Middle frontal gyrus (tissue), 1 donor: ENCODE results near the gene PBX3.
"Not testable (repeated sequence)": the region's sequence is repeated elsewhere in the genome, so short reads cannot be mapped to it uniquely, and the experiment has no call there.

Source experiments
- DNase-seq: peaks from one replicate; pipeline ENCODE4 v3.0.0-alpha.2; 2015; ENCODE audit warnings: low spot score; ENCODE audit errors: extremely low spot score

PBX3 gene

DNA sequence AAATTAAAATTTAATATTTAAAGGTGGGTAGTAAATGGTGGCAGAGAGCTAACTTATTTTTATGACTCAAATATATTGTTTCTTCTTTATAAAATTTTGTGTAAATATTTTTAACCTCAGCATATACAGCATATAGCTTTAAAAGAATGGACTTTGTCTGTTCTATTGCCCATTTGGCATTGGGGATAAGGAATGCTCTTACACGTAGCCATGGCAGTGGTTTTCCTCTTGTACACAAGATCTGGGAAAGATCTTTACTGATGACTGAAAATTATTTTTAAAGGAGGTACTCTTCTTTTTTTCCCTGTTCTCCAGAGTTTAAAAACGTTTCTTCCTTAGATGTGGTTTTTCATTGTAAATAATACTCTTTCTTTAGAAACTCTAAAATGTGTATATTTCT, 75.0 kb downstream of the PBX3 start:
- no peak for DNase-seq

DNA sequence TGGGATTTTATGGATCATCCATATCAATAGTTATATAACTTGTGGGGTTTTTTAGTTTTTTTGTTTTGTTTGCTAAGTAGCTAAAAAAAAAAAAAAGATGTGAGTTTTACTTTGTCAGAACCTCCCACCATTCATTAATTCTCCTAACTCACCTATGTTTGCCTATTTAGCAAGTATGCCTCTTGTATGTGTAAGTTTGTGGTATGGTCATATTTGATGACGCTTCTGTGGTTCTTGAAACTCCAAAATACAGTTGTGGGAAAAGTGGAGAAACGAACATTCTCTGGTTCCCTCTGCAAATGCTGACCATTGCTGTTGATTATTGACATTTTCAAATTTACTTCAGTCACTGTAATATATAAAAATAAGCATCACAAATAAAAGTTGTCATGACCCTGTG, 75.7 kb downstream of the PBX3 start:
- no peak for DNase-seq

DNA sequence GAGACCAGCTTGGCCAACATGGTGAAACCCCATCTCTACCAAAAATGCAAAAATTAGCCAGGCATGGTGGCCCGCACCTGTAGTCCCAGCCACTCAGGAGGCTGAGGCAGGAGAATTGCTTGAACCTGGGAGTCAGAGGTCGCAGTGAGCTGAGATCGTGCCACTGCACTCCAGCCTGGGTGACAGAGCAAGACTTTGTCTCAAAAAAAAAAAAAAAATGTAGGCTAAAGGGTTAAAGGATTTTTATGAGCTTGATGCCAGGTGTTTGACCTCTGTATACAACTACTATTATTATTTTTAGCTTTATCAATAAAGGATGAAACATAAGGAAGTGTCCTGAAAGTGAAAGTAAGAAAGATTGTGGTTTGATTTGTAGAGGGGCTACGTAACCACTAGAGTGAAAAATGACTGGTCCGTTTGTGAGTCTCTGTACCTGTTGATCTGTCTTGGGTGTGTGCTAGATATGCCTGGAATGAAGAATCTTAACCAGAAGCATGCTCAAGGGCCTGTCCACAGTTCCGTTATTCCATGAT, 76.8 kb downstream of the PBX3 start:
- not testable (repeated sequence) for DNase-seq

DNA sequence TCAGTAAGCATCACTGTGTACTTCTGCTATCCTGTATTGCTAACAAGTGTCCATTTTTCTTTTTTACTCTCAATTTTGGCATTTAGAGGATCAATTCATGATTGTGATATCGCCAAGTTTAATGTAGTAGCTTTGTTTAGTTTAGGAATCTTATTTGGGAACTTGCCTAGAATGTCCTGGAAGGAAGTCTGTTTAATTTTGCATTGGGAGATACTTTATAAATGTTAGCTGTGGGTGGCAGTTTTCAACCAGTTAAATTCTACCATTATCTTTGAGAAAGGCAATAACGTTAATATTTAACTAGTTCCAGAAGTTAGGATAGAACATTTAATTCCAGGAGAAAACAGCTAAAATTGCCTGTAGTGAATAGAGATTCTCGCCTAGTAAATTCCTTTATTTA, 78.6 kb downstream of the PBX3 start:
- no peak for DNase-seq

DNA sequence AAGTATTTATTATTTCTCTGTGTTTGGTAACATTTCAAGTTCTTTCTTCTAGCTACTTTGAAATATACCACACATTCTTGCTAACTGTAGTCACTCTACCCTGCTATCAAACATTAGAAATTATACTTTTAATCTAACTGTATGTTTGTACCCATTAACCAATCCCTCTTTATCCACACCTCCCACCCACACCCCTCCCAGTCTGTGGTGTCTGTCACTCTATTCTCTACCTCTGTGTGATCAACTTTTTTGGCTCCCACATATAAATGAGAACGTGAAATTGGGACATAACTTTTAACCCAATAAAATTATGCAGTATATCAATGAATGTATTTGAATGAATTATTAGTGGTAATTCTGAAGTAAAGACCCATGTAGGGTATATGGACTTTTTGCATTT, 79.7 kb downstream of the PBX3 start:
- no peak for DNase-seq

DNA sequence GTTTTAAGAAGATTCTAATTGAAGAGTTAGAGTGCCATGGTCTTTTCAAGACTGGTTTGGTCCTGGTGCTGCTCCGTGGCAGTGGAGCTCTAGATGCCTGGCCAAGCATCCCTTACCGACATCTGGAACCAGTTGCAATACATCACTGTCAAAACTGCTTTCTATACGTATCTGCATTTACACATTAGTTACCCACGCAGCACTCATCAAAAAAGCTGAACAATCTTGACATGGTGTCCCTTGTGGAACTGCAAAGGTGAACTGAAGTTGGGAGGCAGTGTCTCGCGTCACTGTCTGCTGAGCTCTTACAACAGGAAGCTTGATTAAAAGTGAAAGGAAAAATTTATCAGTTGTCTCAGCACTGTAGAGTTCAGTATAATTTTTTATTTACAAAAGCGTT, 82.6 kb downstream of the PBX3 start:
- DNase-seq, result no peak

DNA sequence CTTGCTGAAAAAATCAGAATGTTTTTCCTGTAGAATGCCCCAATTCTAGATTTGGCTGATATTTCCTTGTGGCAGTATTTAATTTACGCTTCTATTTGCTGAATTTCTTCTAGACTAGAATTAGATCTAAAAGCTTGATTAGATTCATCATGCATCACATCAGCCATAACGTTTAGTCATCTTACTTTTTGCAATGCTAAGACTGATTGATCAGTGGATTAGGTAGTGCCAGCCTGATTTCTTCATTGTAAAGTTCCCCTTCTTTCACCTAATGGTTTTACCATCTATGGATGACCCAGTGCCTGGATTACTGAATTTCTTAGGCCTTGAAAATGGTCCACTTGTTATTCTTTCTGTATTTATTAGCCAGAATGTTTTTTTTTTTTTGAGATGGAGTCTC, 83.9 kb downstream of the PBX3 start:
- DNase-seq, result no peak

DNA sequence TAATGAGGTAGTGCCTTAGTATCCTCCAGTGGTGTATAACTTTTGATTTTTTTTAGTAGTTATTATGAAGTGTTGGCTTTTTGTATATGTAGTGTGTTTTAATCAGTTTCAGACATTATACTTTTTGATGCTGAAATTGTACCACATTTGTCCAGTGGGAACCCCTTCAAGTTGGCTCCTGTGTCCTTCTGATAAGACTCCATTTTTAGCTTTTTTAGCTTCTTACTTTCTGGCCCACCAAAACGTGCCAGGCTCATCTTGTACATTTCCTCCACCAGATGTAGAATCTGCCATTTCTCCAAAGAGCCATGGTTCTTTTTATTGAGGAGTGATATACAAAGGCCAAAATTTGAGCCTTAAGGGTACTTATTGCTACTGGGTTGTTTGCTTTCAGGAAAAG, 84.4 kb downstream of the PBX3 start:
- no peak for DNase-seq

DNA sequence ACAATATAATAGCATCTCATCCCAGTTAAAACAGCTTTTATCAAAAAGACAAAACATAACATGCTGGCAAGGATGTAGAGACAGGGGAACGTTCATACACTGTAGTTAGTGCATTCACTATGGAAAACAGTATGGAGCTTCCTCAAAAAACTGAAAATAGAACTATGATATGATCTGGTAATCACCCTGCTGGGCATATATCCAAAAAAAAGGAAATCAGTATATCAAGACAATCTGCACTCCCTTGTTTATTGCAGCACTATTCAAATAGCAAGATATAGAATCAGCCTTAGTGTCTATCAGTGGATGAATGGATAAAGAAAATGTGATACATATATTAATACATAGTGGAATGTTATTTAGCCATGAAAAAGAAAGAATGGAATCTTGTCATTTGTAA, 88.5 kb downstream of the PBX3 start:
- no peak for DNase-seq

DNA sequence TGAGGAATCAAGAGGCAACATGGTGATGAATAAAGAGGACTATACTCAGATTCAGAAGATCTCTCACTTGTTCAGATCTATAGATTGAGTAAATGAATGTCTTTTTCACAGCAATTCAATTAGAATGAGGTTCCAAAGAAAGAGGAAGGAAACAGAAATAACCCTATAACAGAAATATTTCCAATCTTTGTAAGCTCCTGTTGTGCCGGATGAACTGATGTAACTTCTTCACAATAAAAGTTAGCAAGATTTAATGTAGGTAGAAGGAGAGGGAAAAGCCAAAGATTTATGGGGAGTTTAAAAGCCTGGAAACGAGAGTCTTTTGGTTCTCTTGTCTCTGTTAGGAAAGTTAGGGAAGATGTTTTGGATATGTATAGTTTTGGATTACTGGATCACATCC, 92.1 kb downstream of the PBX3 start:
- no peak for DNase-seq

DNA sequence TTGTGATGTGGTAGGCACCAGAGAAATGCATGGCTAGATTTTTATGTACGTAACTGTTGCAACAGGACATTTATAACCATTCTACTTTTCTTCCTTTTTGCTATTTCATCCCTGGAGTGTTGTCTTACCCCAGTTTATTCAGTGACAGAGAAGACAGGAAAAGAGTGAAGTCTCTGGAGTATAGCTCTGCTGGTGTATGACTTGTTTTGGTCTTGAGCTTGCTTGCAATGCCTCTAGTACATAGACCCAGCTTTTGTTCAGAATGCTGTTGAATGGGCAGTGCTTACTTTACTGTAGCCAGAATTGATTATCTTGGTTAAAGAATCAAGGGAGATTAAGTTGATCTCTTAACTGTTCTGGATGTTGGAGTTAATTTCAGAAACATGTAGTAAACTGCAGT, 94.3 kb downstream of the PBX3 start:
- DNase-seq, result no peak

DNA sequence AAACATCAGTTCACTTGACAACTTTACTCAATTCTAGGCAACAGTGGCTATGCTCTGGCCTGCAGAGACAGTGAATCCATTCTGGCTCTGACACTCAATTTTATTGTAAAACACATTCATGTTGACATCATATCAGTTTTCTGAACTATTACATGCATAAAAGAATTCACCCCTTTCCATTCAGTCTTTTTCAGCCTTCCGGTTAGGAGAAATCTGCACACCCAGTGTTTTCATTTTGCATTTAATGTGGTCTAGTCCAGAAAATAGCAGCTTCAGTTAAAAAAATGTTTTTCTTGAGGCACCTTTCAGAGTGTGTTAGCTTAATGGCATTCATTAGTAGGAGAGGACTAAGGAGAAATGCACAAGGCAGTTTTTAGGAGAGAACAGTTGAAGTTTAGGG, 95.1 kb downstream of the PBX3 start:
- no peak for DNase-seq

DNA sequence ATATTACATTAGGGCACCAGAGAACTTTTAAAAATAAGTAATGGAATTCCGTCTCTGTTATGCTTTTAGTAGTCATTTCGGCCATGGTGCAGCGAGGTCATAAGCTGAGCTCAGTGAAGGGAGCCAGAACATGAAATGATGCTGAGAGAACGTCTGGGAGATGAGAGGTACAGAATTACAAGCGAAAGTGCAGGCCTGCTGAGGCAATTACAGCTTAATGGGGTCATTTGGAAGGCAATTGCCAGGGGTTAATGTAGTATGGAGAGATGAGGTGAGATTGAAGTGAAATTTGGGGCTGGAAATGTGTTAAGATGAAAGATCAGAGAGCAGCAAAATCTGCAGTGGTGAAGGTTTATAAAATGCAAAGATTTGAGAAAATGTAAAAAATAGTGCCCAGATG, 96.5 kb downstream of the PBX3 start:
- no peak for DNase-seq

DNA sequence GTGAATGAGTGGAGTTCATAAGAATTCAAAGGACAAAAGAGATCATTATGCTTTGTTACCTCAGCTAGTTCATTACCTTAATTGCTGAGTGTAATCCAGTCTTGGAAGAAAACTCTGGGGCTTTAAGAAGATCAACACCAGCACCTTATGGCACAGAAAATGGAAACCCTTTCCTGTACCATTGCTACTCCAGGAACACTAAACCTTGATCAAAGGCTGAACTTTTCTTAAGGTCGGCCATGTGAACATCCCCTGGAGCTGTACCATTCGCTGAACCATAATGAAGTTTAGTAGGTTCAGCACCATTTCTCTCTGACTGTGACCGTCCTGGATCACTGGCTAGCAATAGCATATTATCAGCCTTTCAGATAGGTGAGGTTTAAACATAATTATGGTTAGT, 97.4 kb downstream of the PBX3 start:
- DNase-seq, result no peak

DNA sequence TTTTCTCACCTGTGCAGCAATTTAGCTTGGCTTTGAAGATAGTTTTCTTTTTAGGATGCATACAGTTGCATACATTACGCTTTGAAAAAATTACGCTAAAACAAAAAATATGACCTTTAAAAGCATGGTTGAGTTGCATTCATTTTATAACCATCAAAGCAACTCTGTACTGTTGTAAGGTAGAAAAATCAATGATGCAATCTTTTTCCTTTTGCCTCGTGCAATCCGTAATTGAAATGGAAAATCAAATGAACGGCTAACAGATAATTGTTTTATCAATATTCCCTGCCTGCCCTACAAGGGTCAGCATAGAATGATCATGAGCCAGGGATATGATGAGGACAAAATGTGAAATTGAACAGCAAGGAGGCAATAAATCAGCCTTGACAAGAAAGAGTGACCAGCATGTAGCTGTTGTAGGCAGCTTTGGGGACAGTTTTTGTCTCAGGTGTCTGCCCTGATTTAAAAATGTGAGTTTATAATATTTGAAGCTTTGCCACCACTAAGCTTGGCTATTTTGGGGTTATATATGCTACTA, 98.2 kb downstream of the PBX3 start:
- DNase-seq, result no peak

DNA sequence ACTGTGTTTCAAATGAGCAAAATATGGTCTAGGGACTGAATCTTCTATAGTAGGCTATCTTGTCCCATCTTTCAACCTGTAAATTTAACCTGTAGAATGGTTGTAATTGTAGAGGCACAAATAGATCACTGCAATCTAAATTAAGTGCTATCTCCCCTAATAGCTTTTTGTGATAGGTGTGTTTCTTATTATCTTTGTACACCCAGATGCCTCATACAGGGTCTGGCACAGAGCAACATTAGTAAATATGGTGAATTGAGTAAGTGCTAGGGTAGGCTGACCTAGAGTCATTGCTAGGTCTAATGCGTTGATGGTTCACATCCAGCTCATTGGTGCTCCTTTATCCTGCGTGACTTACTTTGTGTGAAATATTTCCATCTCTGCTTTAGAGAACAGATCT, 100.6 kb downstream of the PBX3 start:
- DNase-seq, result no peak

DNA sequence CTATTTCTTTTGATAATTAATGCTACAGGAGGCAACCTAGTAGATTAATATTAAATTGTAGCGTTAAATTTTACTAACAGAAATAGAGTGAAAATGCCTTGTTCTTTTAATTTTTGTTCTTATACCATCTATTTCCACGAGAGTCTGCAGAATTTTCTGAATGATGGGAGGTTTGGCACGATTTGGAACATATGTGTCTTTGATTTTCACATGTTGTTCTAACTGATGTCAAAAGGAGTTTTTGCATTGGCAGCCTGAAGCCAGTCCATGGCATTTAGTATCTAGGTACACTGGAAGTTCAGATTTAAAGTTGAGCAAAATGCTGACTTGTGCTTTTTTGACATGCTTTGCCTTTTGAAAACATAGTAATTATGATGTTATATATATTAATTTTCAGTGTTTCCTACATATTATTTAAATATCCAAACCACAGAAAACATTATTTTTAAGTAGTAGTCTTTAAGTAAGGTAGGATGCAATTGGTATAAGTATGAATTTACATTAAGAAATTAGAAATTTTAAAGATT, 103.0 kb downstream of the PBX3 start:
- DNase-seq, result no peak

DNA sequence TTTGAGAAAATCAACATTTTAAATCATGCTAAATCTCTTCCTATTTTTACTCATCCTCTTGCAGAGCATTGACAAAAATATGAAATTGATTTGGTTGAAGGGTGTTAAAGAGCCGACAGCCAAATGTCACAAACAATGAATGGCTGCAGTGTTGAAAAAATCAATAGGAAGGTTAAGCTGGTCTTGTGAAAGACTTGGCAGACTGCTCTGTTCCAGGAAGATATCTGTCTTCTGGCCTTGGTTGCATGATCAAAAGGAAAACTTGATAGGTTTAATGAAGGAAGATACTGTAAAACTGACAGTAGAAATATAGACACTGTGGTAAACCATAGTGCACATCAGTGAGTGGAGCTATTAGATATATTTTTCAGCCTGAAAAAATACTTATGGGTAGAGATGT, 103.6 kb downstream of the PBX3 start:
- DNase-seq, result no peak

DNA sequence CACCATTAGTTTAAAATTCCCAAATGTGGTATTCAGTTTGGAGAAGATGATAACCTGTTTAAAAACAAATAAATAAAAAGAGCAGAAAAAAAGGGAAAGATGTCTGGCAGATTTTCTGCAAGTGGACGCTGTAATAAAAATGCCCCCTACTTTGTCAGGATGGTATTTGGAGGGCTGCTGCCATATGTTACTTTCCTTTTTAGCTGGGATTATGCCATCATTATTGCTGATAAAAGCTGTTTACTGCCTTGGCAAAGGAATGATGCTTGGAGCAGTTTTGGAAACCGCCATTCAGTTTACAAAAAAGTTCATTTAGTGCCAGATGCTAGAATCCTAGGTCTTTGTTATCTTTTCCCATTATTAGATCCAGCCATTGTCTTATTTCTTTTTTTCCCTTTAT, 104.8 kb downstream of the PBX3 start:
- DNase-seq, result no peak

DNA sequence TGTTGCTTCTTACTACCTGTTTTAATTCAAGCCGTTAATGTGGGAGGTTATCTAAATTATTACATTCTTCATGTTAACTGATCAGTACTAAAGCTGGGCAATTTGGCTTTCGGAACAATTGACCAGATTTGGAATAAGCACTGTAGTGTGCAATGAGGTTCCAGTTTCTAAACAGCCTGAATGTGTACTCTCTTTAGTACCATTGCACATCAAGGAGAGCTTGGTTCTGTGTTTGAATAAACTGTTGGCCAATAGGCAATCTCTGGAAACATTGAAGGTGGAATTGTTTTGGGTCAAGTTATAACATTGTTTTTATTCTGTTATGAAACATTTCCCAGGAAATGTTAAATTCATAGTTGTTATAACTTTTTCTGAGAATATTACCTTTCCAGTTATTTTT, 105.2 kb downstream of the PBX3 start:
- no peak for DNase-seq

DNA sequence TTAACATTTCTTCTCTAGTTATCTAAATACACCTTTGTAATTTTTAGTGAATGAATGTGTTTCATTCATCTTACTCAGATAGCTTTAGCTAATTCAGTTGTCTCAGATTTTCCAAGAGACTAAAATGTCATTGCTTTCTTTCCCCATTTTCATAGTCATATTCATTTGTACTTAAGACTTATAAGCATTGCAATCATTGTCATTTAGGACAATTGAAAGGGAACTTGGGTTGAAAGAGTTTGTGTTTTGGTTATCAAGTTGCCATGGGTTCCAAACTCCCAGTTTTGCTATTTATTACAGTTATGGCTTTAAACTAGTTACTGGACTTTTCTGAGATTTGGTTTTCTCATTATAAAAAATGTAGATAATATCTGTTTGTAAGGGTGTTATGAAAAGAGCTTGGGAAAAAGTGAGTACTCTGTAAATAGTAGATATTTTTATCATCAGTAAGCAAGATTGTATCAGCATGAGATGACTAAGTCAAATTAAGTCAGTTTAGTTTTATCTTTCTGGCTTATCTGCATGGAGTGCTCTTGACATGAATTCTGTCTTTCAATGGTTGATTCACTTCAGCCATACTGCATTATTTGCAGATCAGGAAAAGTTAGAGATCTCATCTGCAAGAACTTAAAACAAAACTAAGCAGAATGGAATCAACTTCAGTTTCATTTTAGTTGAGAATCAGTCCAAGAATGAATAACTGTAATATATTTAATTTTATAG, 107.5 kb downstream of the PBX3 start:
- no peak for DNase-seq

DNA sequence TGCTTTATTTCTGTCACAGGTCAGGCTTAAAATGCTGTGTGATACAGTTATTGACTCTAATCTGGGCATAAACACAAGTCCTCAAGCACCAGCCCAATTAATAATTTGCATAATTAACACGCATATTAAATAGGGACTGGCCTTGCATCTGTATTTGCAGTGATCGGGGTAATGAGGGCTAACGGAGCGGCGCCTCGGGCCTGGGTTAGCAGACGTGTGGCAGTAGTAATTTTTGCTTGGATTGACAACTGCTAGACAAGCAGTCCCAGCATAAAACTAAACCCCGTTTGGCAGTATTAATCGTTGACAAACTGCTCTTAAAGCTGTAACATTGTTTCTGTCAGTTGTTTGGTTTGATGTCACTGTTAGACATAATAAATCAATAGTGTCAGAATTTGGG, 109.2 kb downstream of the PBX3 start:
- no peak for DNase-seq

DNA sequence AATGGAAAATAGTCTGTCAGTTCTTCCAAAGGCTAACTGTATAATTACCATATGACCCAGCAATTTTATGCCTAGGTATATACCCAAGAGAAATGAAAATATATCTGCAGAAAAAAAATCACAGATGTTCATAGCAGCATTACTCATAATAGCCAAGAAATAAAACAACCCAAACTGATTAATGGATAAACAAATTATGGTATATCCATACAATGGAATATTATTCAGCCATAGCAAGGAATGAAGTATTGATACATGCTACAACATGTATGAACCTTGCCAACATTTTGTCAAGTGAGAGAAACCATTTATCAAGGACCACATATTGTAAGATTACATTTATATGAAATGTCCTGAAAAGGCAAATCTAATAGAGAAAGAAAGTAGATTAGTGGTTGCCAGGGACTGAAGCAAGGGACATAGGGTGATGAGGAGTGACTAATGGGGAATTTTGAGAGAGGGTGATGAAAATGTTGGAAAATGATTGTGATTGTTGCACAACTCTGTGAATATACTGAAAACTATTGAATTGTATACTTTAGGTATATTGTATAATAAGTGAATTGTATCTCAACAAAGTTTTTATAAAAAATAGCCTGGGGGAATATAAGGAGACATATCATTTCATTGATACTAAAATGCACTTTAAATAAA, 114.4 kb downstream of the PBX3 start:
- no peak for DNase-seq
